DMS79 (cell line): Measurements from ENCODE around the gene SH3BP2.

Source experiments
- DNase-seq: peaks from one replicate; lab custom pipeline; 2025; lab: John Stamatoyannopoulos, UW

SH3BP2 gene

DNA sequence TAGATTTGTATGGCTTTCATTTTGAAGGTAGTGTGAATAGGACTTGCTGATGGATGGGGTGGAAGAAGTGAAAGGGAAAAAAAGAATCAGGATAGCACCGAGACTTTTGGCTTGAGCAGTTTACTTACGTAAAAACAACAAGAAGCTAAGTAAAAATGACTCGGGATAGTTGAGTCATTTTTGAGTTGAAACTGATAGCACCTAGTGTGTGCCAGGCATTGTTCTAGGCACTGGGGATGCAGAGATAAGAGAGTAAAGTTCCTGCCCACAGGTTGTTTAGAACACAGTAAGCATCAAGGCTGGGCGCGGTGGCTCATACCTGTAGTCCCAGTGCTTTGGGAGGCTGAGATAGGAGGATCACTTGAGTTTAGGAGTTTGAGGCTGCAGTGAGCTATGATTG, 85.5 kb downstream of the SH3BP2 start:
- DNase-seq: no peak

DNA sequence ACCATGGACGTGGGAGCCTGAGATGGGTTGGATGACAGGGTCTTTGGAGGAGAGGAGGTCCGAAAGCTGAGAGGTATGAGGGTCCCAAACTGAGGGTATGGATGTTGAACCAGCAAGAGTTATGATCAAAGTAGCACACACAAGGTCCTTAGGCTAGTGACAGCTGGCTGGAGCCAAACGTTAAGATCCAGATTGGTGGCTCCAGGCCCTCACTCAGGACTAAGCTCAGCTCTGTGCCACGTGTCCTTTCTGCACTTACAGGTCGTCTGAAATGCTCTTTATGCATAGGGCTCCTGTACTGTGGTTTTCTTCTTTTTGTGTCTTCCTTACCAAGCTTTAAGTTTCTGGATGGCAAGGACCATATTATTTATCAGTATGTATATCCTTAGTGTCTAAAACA, 86.1 kb downstream of the SH3BP2 start:
- DNase-seq: no peak

GRCh38 chr4:2881431-2881830, 88.5 kb downstream of the SH3BP2 start:
- DNase-seq: no peak

DNA sequence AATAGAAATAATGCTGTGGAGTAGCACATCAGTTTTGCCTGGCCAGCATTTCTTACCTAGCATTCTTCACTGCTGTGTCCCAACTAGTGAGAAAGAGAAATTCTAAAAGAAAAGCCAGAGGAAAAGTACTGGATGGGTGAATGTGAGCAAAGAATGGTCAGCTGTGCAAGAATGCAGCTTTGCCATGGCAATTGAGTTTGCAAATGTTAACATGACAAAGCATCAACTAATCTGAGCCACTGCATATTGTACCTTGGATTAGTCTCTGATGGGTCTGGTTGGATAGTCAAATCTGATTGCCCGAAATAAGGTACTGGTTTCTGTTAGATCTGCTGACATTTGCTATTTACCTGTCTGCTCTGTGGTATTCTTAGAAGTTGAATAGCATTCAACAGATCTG, 89.5 kb downstream of the SH3BP2 start:
- DNase-seq: no peak

DNA sequence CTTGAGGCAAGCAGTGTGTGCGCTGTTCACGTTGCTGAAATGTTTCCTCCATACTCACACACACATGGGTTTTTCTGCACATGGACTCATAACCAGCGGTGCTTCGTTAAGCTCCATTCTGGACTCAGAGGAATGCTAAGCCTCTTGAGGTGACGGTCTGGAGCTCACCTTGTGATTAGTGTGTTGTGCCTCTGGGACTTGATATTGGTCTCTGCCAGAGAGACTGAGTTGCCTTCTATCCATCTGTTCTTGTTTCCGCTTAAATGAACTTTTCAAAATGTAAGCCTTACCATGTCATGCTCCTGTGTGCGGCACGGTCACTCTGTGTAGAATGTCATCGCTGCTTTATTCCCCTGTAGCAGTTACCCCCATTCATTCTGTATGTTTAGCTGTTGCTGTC, 93.3 kb downstream of the SH3BP2 start:
- DNase-seq: no peak

DNA sequence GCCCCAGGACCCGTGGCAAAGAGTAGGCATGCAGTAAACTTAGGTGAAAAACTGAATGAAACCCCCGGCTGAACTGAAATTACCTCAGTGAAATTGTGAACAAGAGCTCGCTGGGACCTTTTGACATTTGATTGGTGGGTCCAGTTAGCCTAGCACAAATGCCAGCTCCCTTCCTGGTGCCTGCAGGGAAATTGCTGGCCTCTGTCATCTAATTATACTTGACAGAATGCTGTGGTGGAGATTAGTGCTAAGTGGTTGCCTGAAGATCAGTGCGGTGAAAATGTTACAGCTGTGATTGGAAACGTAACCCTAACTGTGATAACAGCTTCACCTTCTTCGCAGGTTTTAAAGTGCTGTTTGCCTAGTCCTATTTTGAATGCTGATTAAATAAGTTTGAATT, 93.7 kb downstream of the SH3BP2 start:
- no peak for DNase-seq

DNA sequence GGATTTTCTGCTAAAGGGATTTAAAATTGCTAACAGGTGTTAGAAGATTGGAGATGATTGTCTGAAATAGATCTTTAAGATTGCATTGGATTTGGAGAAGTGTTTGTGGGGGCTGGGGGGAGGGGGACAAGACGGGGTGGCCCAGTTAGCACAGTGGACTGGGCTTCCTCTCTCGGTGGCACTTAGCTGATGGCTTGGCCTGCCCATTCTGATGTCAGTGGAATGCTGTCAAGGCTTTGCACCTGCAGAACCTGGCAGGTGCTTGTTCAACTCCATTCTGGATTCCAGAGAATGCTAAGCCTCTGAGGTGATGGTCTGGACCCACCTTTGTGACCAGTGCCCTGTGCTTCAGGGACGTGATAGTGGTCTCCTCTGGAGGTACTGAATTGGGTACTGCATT, 94.5 kb downstream of the SH3BP2 start:
- DNase-seq: no peak

DNA sequence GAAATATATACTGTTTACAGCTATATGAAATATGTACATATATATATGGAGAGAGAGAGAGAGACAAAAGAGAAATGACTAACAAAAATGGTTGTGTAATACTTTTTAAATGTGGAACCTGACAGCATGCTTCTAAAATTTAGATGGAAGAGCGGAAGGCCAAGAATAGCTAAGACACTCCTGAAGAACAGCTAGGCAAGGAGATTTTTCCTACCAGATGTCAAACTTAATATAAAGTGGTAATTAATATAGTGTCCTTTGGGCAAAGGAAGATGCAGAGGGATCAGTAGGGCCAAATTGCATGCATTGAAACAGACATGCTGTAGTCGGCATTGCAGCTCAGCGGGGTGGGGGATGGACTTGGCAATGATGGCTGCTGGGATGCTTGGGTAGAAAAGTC, 96.0 kb downstream of the SH3BP2 start:
- DNase-seq: no peak
